Panc1 (cell line): ENCODE results near the gene CRHR2. TPM values are rescaled to one million over a fixed set of nuclear protein-coding genes. Genes with fewer than 3 reads are reported as not detected.

Source experiments
- ATAC-seq: fragments of 200-7000 bp; cut with Tn5 transposase; 2 replicates; pipeline ENCODE4 v1.9.1; 2020; ENCODE audit warnings: mild to moderate bottlenecking, moderate library complexity
- BruUV-seq: library from RNA; stranded (reverse); fragments of 400-500 nt; replicated peaks from 2 replicates; lab custom pipeline; 2021; lab: Mats Ljungman, UMichigan
- CTCF ChIA-PET: fragments of 300-600 bp; sonication (Branson Sonifier 250); formaldehyde crosslinking; loops from one replicate; lab custom pipeline; 2022; ENCODE audit warnings: antibody characterized with exemption; lab: Charles Lee
- POLR2A ChIA-PET: fragments of 300-600 bp; sonication (Branson Sonifier 250); formaldehyde crosslinking; loops from one replicate; lab custom pipeline; 2022; ENCODE audit warnings: antibody characterized with exemption; lab: Charles Lee
- DNase-seq: peaks from one replicate; pipeline ENCODE4 v3.0.0-alpha.2; 2010; ENCODE audit warnings: low read depth, low spot score
- H3K27ac ChIP-seq: 2 replicates; pipeline ENCODE4 v1.5.1; 2011; ENCODE audit warnings: mild to moderate bottlenecking, low read length, inconsistent platforms
- H3K27me3 ChIP-seq: fragments of 200-500 bp; sonication (Bioruptor generic); 2 replicates; pipeline ENCODE4 v1.6.0; 2014; ENCODE audit warnings: low read length, inconsistent platforms; ENCODE audit not compliant: control insufficient read depth, insufficient read depth
- H3K36me3 ChIP-seq: fragments of 200-500 bp; sonication (Bioruptor generic); 2 replicates; pipeline ENCODE4 v1.5.1; 2014; ENCODE audit warnings: inconsistent platforms, mild to moderate bottlenecking, low read length, moderate library complexity; ENCODE audit not compliant: control insufficient read depth, insufficient read depth
- H3K4me1 ChIP-seq: 2 replicates; pipeline ENCODE4 v1.5.1; 2011; ENCODE audit warnings: inconsistent platforms, mild to moderate bottlenecking, low read length, moderate library complexity; ENCODE audit not compliant: control insufficient read depth, insufficient read depth
- H3K4me3 ChIP-seq, 2 experiments: 2 replicates each; pipeline ENCODE4 v1.5.1; 2011 to 2012; ENCODE audit warnings: low read depth in 2 of 2, low read length in 2 of 2, mild to moderate bottlenecking in 2 of 2, inconsistent platforms in 1 of 2, moderate library complexity in 1 of 2
- H3K9me3 ChIP-seq: fragments of 200-500 bp; sonication (Bioruptor generic); 2 replicates; pipeline ENCODE4 v1.5.1; 2014; ENCODE audit warnings: low read depth, mild to moderate bottlenecking, inconsistent platforms, low read length, moderate library complexity; ENCODE audit not compliant: control insufficient read depth, insufficient read depth
- POLR2AphosphoS5 ChIP-seq: IDR thresholded peaks from 2 replicates; pipeline ENCODE4 v1.6.1; 2012; ENCODE audit warnings: mild to moderate bottlenecking, low read depth, low read length, moderate library complexity
- SIN3A ChIP-seq: IDR thresholded peaks from 2 replicates; pipeline ENCODE4 v1.6.1; 2012; ENCODE audit warnings: low read depth, mild to moderate bottlenecking, low read length, moderate library complexity, borderline replicate concordance; ENCODE audit not compliant: insufficient read depth
- TCF7L2 ChIP-seq: IDR thresholded peaks from 2 replicates; pipeline ENCODE4 v1.6.1; 2011; ENCODE audit warnings: mild to moderate bottlenecking, low read depth, low read length, inconsistent platforms
- in situ Hi-C: cut with HindIII; loops from 2 replicates; pipeline ENCODE4 v1.10.0; 2016; ENCODE audit warnings: low sequenced_read_pairs, low pct_unique_long_range_greater_than_20kb
- intact Hi-C: fragments of 100-400 bp; cut with micrococcal nuclease; formaldehyde crosslinking; loops from one replicate; pipeline ENCODE4 v1.10.0; 2022; ENCODE audit not compliant: unreplicated experiment
- total RNA-seq: library from RNA; stranded (reverse); gene quantifications from one replicate; pipeline ENCODE4 v1.2.1, GENCODE V29; 2021; ENCODE audit not compliant: unreplicated experiment
- TF ChIP-seq, protein P1 (sequence below), 2 experiments: IDR thresholded peaks; 2 replicates each; pipeline ENCODE4 v1.6.1; 2011 to 2012; ENCODE audit warnings: low read depth in 2 of 2, control low read depth in 1 of 2, low read length in 1 of 2, mild to moderate bottlenecking in 1 of 2, moderate library complexity in 1 of 2; ENCODE audit not compliant: insufficient read depth in 1 of 2
- TF ChIP-seq, protein P2 (sequence below): fragments of 450-650 bp; IDR thresholded peaks from 2 replicates; pipeline ENCODE4 v1.5.1; 2017; ENCODE audit warnings: mild to moderate bottlenecking

The CRHR2 gene
- total RNA-seq, 1 experiment from 2014 or later: not detected

DNA sequence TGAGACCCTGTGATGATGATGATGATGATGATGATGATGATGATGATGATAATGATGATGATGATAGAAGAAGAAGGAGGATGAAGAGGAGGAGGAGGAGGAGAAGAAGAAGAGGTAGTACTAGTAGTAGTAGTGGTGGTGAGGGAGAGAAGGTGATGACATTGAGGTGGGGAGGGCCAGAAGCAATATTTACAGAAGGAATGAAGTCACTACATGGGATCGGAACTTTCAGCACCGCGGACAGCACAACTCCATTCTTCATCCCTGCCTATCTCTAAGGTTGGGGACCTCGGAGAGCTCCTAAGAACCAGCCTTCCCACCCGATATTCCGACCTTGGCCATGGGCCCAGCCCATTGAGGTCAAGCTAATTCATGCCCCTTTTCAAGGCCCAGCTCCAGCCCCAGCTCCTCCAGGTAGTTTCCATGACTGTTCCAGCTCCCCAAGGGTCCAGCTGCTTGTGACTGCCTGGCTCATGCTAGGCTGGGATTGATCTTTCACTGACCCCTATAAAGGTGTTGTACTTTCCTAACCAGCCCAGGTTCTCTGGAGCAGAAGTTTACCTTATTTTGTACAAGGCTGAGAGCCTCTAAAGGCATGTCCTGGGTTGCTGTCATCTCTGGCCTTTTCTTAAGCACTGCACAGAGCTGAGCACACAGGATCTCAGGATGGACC, 10.3 kb downstream of the CRHR2 start:
- ATAC-seq (no peak), DNase-seq (no peak)
- Histone ChIP-seq H3K4me3 (no peak overlapping the region), H3K27me3 (peaks cover 9% of the 10 kb centered on the region), H3K36me3 (no peaks in the 10 kb centered on the region), H3K27ac (no peak overlapping the region), H3K4me1 (no peaks in the 10 kb centered on the region), H3K9me3 (no peaks in the 10 kb centered on the region)
- intact Hi-C loops (loop anchor here (10.0 kb wide), 1 partner anchor 63 kb away; no protein-coding TSS in a partner anchor), in situ Hi-C loops (no loop called here)
- ChIA-PET CTCF (no interaction called here), POLR2A (interaction anchor here (0.5 kb wide), 1 partner anchor 1575 kb away, joined by 10 read pairs; no protein-coding TSS in a partner anchor)
- no peak for TF ChIP-seq TCF7L2
- TF ChIP-seq, protein P1, sequence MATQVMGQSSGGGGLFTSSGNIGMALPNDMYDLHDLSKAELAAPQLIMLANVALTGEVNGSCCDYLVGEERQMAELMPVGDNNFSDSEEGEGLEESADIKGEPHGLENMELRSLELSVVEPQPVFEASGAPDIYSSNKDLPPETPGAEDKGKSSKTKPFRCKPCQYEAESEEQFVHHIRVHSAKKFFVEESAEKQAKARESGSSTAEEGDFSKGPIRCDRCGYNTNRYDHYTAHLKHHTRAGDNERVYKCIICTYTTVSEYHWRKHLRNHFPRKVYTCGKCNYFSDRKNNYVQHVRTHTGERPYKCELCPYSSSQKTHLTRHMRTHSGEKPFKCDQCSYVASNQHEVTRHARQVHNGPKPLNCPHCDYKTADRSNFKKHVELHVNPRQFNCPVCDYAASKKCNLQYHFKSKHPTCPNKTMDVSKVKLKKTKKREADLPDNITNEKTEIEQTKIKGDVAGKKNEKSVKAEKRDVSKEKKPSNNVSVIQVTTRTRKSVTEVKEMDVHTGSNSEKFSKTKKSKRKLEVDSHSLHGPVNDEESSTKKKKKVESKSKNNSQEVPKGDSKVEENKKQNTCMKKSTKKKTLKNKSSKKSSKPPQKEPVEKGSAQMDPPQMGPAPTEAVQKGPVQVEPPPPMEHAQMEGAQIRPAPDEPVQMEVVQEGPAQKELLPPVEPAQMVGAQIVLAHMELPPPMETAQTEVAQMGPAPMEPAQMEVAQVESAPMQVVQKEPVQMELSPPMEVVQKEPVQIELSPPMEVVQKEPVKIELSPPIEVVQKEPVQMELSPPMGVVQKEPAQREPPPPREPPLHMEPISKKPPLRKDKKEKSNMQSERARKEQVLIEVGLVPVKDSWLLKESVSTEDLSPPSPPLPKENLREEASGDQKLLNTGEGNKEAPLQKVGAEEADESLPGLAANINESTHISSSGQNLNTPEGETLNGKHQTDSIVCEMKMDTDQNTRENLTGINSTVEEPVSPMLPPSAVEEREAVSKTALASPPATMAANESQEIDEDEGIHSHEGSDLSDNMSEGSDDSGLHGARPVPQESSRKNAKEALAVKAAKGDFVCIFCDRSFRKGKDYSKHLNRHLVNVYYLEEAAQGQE (IDR thresholded peaks at IDR 0.05; ENCODE audit: insufficient read depth in 1 of 2, low read depth in 2 of 2, low read length in 1 of 2): peak; percentile 95 to 96
- no TSS peak for BruUV-seq

DNA sequence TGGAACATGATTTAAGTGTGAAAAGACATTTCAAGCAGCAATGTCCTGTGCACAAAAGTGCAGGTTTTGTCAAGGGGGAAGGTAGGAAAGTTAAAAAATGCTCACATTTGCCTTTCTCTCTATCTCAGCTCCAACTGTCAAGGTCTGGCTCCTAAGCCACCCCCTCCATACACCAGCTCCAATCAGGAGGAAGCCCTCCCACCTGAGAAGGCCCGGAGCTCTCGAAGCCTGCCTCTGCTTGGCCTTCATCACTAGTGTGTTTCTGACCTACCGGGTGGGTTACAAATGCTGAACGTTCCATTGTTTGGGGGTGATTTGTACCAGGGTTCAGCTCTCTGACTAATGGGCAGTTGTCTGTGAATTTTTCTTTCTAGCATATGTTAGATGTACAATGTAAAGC, 14.2 kb downstream of the CRHR2 start:
- ChIA-PET POLR2A (no interaction called here), CTCF (no interaction called here)
- DNase-seq (no peak), ATAC-seq (no peak)
- no peak overlapping the region for H3K4me3 ChIP-seq
- no peaks in the 10 kb centered on the region for H3K9me3 ChIP-seq
- intact Hi-C loops: no loop called here
- H3K27ac ChIP-seq: no peak overlapping the region
- BruUV-seq: no TSS peak
- no peak for TF ChIP-seq TCF7L2
- TF ChIP-seq, protein P2, sequence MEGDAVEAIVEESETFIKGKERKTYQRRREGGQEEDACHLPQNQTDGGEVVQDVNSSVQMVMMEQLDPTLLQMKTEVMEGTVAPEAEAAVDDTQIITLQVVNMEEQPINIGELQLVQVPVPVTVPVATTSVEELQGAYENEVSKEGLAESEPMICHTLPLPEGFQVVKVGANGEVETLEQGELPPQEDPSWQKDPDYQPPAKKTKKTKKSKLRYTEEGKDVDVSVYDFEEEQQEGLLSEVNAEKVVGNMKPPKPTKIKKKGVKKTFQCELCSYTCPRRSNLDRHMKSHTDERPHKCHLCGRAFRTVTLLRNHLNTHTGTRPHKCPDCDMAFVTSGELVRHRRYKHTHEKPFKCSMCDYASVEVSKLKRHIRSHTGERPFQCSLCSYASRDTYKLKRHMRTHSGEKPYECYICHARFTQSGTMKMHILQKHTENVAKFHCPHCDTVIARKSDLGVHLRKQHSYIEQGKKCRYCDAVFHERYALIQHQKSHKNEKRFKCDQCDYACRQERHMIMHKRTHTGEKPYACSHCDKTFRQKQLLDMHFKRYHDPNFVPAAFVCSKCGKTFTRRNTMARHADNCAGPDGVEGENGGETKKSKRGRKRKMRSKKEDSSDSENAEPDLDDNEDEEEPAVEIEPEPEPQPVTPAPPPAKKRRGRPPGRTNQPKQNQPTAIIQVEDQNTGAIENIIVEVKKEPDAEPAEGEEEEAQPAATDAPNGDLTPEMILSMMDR: no peak
- TF ChIP-seq, protein P1 (IDR thresholded peaks at IDR 0.05; ENCODE audit: insufficient read depth in 1 of 2, low read depth in 2 of 2, low read length in 1 of 2): no peak
- no peak for TF ChIP-seq SIN3A
- TF ChIP-seq POLR2AphosphoS5: no peak
- no peaks in the 10 kb centered on the region for H3K4me1 ChIP-seq
- H3K27me3 ChIP-seq: peaks cover 6% of the 10 kb centered on the region
- in situ Hi-C loops: no loop called here
- no peaks in the 10 kb centered on the region for H3K36me3 ChIP-seq
